ENCODE results near the gene GABARAPL1.

- TF ChIP-seq CTCF (conservative IDR thresholded peaks at IDR 0.05; ENCODE audit: low read depth, low read length) (no peak), EZH2 (IDR thresholded peaks at IDR 0.05; ENCODE audit: borderline replicate concordance, low read depth, low read length, poor library complexity, severe bottlenecking) (no peak)
These were observed 18.5 kb upstream of the GABARAPL1 start for GRCh38 chr12:10194160-10194670.

Data from A673 (cell line).